ENCODE results near the gene CLDN4. TPM values are rescaled to one million over a fixed set of nuclear protein-coding genes. Genes with fewer than 3 reads are reported as not detected.
A peak's percentile ranks its signal among the peaks of the same experiment; 100 is the strongest.

The CLDN4 gene
- polyA plus RNA-seq, 1 of the 3 experiments (the other 2 are of a cell fraction): 5.9 TPM

DNA sequence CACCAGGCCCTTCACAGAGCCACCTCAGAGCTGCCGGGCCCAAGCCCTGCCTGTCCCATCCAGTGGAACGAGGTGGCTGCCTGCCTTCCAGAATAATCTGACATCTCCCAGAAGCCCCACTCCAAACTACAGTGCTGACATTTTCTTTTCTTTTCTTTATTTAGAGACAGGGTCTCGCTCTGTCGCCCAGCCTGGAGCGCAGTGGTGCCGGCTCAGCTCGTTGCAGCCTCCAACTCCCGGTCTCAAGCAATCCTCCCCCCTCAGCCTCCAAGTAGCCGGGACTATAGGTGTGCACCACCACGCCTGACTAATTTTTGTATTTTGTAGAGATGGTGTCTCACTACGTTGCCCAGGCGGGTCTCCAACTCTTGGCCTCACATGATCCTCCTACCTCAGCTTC, 30.5 kb downstream of the CLDN4 start (continued):
- TF ChIP-seq, protein P1, sequence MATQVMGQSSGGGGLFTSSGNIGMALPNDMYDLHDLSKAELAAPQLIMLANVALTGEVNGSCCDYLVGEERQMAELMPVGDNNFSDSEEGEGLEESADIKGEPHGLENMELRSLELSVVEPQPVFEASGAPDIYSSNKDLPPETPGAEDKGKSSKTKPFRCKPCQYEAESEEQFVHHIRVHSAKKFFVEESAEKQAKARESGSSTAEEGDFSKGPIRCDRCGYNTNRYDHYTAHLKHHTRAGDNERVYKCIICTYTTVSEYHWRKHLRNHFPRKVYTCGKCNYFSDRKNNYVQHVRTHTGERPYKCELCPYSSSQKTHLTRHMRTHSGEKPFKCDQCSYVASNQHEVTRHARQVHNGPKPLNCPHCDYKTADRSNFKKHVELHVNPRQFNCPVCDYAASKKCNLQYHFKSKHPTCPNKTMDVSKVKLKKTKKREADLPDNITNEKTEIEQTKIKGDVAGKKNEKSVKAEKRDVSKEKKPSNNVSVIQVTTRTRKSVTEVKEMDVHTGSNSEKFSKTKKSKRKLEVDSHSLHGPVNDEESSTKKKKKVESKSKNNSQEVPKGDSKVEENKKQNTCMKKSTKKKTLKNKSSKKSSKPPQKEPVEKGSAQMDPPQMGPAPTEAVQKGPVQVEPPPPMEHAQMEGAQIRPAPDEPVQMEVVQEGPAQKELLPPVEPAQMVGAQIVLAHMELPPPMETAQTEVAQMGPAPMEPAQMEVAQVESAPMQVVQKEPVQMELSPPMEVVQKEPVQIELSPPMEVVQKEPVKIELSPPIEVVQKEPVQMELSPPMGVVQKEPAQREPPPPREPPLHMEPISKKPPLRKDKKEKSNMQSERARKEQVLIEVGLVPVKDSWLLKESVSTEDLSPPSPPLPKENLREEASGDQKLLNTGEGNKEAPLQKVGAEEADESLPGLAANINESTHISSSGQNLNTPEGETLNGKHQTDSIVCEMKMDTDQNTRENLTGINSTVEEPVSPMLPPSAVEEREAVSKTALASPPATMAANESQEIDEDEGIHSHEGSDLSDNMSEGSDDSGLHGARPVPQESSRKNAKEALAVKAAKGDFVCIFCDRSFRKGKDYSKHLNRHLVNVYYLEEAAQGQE (IDR thresholded peaks at IDR 0.05; ENCODE audit: low read depth, low read length): no peak
- TF ChIP-seq FOXJ3 (CRISPR knock-in tag; IDR thresholded peaks at IDR 0.05) (no peak), NFIC (IDR thresholded peaks at IDR 0.05; ENCODE audit: borderline replicate concordance) (no peak), SMC3 (IDR thresholded peaks at IDR 0.05; ENCODE audit: low read depth, low read length) (no peak), GABPA (IDR thresholded peaks at IDR 0.05; ENCODE audit: low read depth) (no peak), RFX5 (IDR thresholded peaks at IDR 0.05; ENCODE audit: low read length) (no peak), MXI1 (IDR thresholded peaks at IDR 0.05; ENCODE audit: low read depth, low read length) (no peak)
- TF ChIP-seq, protein P2, sequence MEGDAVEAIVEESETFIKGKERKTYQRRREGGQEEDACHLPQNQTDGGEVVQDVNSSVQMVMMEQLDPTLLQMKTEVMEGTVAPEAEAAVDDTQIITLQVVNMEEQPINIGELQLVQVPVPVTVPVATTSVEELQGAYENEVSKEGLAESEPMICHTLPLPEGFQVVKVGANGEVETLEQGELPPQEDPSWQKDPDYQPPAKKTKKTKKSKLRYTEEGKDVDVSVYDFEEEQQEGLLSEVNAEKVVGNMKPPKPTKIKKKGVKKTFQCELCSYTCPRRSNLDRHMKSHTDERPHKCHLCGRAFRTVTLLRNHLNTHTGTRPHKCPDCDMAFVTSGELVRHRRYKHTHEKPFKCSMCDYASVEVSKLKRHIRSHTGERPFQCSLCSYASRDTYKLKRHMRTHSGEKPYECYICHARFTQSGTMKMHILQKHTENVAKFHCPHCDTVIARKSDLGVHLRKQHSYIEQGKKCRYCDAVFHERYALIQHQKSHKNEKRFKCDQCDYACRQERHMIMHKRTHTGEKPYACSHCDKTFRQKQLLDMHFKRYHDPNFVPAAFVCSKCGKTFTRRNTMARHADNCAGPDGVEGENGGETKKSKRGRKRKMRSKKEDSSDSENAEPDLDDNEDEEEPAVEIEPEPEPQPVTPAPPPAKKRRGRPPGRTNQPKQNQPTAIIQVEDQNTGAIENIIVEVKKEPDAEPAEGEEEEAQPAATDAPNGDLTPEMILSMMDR (IDR thresholded peaks at IDR 0.05): no peak
- TF ChIP-seq, protein P3, sequence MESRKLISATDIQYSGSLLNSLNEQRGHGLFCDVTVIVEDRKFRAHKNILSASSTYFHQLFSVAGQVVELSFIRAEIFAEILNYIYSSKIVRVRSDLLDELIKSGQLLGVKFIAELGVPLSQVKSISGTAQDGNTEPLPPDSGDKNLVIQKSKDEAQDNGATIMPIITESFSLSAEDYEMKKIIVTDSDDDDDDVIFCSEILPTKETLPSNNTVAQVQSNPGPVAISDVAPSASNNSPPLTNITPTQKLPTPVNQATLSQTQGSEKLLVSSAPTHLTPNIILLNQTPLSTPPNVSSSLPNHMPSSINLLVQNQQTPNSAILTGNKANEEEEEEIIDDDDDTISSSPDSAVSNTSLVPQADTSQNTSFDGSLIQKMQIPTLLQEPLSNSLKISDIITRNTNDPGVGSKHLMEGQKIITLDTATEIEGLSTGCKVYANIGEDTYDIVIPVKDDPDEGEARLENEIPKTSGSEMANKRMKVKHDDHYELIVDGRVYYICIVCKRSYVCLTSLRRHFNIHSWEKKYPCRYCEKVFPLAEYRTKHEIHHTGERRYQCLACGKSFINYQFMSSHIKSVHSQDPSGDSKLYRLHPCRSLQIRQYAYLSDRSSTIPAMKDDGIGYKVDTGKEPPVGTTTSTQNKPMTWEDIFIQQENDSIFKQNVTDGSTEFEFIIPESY (IDR thresholded peaks at IDR 0.05; ENCODE audit: borderline replicate concordance, low read depth): no peak

DNA sequence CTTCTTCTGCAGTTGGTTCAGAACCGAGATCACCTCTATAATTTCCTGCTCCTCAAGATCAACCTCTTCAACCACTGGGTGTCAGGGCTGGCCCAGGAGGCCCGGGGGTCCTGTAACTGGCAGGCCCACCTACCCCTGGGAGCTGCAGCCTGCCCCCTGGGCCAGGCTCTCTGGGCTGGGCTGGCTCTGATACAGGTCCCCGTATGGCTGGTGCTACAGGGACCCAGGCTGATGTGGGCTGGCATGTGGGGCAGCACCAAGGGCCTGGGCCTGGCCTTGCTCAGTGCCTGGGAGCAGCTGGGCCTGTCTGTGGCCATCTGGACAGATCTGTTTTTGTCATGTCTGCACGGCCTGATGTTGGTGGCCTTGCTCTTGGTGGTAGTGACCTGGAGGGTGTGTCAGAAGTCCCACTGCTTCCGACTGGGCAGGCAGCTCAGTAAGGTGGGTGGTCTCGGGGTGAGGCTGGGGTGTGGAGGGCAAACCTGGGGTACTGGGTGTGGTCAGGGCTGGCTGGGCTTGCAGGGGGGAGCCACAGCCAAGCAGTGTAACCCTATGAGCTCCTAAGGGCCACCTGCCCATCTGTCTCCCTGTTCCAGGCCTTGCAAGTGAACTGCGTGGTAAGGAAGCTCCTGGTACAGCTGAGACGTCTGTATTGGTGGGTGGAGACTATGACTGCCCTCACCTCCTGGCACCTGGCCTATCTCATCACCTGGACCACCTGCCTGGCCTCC, 34.4 kb downstream of the CLDN4 start:
- H3K36me3 ChIP-seq (replicated peaks in 1 of 2; ENCODE audit: control insufficient read depth in 1 of 2, insufficient read depth in 2 of 2, low read length in 1 of 2): no peaks in the 10 kb centered on the region
- H2AFZ ChIP-seq (ENCODE audit: low read depth): no peak overlapping the region
- peak overlapping the region in 1 of 2 experiments; percentile 91; a peak in 2 of 4 replicates for H3K27ac ChIP-seq (ENCODE audit: low read depth in 2 of 2, low read length in 1 of 2)
- 71% methylated on average over 8 of the region's 8 CpGs for WGBS (ENCODE audit: low lambda C conversion rate)
- H3K27me3 ChIP-seq (ENCODE audit: insufficient read depth): no peaks in the 10 kb centered on the region
- DNase-seq: peak; percentile 63
- ChIA-PET CTCF (interaction anchor here (0.7 to 4.5 kb wide), 38 partner anchors 10 to 548 kb away, joined by 3 to 33 read pairs (median 4); partner anchors contain the start of genes EIF4H, ELN, LIMK1 and RFC2), POLR2A (interaction anchor here (1.1 to 1.5 kb wide), 2 partner anchors 162 to 179 kb away, joined by 3 to 5 read pairs; no protein-coding TSS in a partner anchor)
- no peak overlapping the region for H3K4me3 ChIP-seq (ENCODE audit: low read depth in 2 of 2, low read length in 1 of 2)
- no peaks in the 10 kb centered on the region for H3K79me2 ChIP-seq (ENCODE audit: insufficient read depth)
- no peaks in the 10 kb centered on the region for H3K9me2 ChIP-seq
- no peaks in the 10 kb centered on the region for H3F3A ChIP-seq (replicated peaks; ENCODE audit: insufficient read depth)
- H3K9ac ChIP-seq: no peak overlapping the region
- peaks cover 0 to 33% of the 10 kb centered on the region in 2 experiments; a peak in 1 of 4 replicates for H3K4me1 ChIP-seq (ENCODE audit: control insufficient read depth in 1 of 2, insufficient read depth in 2 of 2, low read depth in 1 of 2, low read length in 1 of 2)
- H3K4me2 ChIP-seq: no peak overlapping the region
- H4K20me1 ChIP-seq (ENCODE audit: insufficient read depth): no peaks in the 10 kb centered on the region
- H3K9me3 ChIP-seq: no peaks in the 10 kb centered on the region
- TF ChIP-seq, protein P4, sequence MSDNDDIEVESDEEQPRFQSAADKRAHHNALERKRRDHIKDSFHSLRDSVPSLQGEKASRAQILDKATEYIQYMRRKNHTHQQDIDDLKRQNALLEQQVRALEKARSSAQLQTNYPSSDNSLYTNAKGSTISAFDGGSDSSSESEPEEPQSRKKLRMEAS (IDR thresholded peaks at IDR 0.05; ENCODE audit: low read depth): no peak
- TF ChIP-seq ELF1 (IDR thresholded peaks at IDR 0.05): no peak
- TF ChIP-seq CHD2 (IDR thresholded peaks at IDR 0.05; ENCODE audit: low read length, partially characterized antibody): no peak
- TF ChIP-seq MXI1 (IDR thresholded peaks at IDR 0.05; ENCODE audit: low read depth, low read length): no peak
- no peak for TF ChIP-seq YY1 (IDR thresholded peaks at IDR 0.05; ENCODE audit: low read depth)
- TF ChIP-seq, protein P5, sequence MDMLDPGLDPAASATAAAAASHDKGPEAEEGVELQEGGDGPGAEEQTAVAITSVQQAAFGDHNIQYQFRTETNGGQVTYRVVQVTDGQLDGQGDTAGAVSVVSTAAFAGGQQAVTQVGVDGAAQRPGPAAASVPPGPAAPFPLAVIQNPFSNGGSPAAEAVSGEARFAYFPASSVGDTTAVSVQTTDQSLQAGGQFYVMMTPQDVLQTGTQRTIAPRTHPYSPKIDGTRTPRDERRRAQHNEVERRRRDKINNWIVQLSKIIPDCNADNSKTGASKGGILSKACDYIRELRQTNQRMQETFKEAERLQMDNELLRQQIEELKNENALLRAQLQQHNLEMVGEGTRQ (IDR thresholded peaks at IDR 0.05; ENCODE audit: borderline replicate concordance, low read depth, low read length): no peak
- TF ChIP-seq, protein P1 (IDR thresholded peaks at IDR 0.05; ENCODE audit: low read depth, low read length): no peak
